ENCODE measurements around the gene NAT10. TPM values are rescaled to one million over a fixed set of nuclear protein-coding genes. Genes with fewer than 3 reads are reported as not detected.

Gene NAT10
- total and polyA plus RNA-seq, 2 experiments from 2014 or later = 44.1 to 58.8 TPM

- peaks cover 91% of the 10 kb centered on the region for H3K36me3 Mint-ChIP-seq (ENCODE audit: low read depth)
Measured at GRCh38 chr11:34140149-34140548, 34.7 kb downstream of the NAT10 start.

More at GRCh38 chr11:34140149-34140548, 34.7 kb downstream of the NAT10 start:
- no peaks in the 10 kb centered on the region for H3K79me2 ChIP-seq (replicated peaks; ENCODE audit: insufficient read depth)
- Mint-ChIP-seq H3K27me3 (ENCODE audit: insufficient read depth, low read depth, poor library complexity) (peaks cover 3% of the 10 kb centered on the region), H3K4me3 (no peak overlapping the region), H3K9me3 (no peaks in the 10 kb centered on the region), H3K4me1 (no peaks in the 10 kb centered on the region), H3K27ac (no peak overlapping the region)
- H3K27me3 ChIP-seq (ENCODE audit: insufficient read depth) = no peaks in the 10 kb centered on the region
- ATAC-seq (no peak), DNase-seq (ENCODE audit: low spot score) (no peak)
- no peaks in the 10 kb centered on the region for H3F3A ChIP-seq (replicated peaks; ENCODE audit: low read depth)
- no peak overlapping the region for H3K27ac ChIP-seq (ENCODE audit: low read depth)
- TF ChIP-seq EZH2phosphoT487 (IDR thresholded peaks at IDR 0.05; ENCODE audit: unreplicated experiment) = no peak
- TF ChIP-seq ZNF462 (CRISPR knock-in tag; IDR thresholded peaks at IDR 0.05) = no peak
- no peaks in the 10 kb centered on the region for H3K4me1 ChIP-seq (ENCODE audit: insufficient read depth)
- no peak overlapping the region for H3K4me2 ChIP-seq
- H3K36me3 ChIP-seq (ENCODE audit: insufficient read depth) = peaks cover 52% of the 10 kb centered on the region
- no peaks in the 10 kb centered on the region for H3K9me2 ChIP-seq (ENCODE audit: insufficient read depth)
- H4K20me1 ChIP-seq (replicated peaks; ENCODE audit: insufficient read depth) = no peaks in the 10 kb centered on the region; the same call in 1 of the 2 replicates
- no peak overlapping the region for H3K4me3 ChIP-seq
- no peak overlapping the region for H2AFZ ChIP-seq
